Activated CD4-positive, alpha-beta T cell treated with anti-CD3 and anti-CD28 coated beads, Interleukin-2, Interleukin-4, amounts not matched to agents 100 ng/mL and 50 ng/mL, durations not matched to agents 16 hours and 8 hours (primary cell): ENCODE measurements around the gene SH3TC1.
A peak's percentile ranks its signal among the peaks of the same experiment; 100 is the strongest.

ENCODE experiments used
- DNase-seq: peaks from one replicate; pipeline ENCODE4 v3.0.0-alpha.2; 2020; ENCODE audit warnings: low spot score

SH3TC1 gene

DNA sequence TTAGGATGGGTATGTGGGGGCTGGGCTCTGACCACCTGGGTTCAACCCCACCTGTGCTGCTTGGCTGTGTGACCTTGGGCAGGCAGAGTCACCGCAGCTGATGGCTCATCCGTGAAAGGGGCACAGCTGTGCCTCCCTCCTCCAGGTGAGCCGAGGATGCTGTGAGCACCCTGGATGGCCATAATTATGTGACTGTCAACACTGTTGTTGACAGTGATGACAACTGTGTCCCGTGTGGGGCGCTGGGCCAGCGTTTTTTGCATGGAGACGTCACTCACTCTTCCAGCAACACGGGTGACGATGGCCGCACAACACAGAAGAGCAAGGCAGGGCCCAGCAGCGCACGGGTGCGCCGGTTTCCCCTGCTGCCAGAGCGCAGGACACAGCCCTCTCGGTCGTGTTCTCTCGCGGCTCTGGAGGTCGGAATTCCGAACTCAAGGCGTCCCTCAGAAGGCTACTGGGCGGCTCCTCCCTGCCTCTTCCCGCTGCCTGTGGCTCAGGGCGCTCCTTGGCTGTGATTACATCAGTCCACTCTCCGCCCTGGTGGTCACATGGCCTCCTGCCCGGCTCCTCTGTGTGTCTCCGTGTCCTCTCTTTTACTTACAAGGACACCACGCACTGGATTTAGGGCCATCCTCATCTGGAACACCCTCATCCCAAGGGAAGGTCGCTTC, 1.3 kb downstream of the SH3TC1 start:
- DNase-seq: no peak

DNA sequence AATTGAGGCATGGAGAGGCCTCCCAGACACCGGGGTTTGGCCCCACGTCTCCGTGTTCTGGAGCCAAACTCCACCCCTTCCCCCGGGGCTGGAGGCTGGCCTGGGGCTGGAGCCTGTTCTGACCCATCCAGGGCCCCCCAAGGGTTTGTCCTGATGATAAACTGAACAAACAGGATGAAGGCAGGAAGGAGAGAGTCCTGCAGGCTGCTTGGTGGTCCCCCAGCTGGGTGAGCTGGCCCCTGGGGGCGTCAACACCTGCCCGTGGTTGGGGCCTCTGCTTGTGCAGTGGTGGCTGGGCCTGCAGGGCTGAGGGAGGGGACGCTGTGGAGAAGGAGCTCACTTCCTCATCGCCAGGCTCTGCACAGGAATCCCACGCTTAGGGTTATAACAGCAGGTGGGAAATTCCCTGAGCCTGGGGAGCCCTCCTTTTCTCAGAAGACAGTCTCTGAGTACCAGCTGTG, 2.3 kb downstream of the SH3TC1 start:
- peak; percentile 27 for DNase-seq

DNA sequence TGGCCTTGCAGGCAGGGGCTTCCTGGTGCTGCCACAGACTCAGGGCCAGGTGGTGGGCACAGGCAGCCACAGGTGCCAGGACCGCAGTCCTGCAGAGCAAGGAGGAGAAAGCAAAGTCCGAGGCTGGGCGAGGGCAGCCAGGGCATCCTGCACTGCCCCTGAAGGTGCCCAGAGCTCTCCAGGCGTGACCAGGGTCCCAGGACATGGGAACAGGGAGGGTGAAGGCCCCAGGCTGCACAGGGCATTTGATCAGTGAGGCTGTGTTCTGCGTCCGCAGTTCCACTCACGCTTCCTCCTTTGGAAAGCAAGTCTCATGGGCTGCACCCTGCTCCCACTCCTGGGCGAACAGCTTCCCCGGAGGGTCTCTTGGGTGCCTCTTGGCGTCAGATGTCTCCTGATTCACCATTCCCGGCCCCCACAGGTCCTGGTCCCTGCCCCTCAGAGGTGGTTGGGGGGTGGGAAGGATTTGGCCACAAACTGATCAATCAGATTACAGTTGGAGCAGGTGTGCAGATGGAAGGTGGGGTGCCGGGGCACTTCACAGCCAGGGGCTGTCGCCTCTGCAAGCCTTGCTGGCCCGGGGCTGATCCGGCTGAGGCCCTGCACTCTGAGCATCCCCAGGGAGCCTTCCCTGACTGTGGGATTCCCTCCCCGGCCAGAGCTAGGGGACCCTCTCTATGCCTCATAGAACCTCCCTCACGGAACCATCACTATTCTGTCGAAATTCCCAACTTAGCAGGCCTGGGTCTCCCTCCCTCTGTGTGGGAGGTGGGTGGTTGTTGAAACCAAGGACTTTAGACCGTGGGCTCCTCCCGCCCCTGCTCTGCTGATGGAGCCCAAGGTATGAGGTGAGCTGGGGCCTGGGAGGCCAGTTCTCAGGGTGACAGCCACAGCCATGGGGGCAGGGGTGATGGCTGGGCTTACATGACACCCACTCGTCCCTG, 3.3 kb downstream of the SH3TC1 start:
- DNase-seq: no peak

DNA sequence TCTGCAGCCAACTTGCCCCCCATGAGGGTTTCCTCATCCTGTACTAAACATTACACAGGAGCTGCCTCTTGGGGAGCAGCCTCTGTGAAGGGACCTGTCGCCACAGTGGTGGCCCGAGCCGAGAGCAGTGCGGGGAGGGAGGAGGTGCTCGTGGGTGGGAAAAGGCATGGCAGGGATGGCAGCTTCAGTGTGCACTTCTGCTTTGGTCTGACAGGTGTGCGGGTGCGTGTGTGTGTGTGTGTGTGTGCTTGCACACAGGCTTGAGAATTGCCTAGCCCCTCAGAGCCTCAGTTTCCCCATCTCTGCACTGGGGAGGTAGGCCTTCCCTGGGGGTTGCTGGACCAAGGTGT, 3.9 kb downstream of the SH3TC1 start:
- no peak for DNase-seq

DNA sequence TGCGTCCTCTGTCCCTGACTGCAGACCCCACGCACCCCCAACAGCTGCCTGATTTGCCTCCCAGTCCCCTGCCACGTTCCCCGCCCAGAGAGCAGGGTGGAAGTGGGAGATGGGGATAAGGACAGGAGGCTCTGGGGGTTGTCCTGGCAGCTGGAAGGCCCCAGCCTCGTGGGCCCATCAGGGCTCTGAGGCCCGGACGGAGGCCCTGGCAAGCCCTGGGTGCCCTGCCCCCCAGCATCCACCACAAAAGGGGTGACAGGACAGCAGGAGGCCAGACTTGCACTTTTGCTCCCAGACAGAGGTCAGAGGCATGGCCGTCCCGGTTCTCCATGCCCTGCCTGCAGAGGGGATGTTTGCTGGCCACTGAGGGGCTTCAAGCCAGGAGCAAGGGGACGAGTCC, 4.7 kb downstream of the SH3TC1 start:
- DNase-seq: no peak

DNA sequence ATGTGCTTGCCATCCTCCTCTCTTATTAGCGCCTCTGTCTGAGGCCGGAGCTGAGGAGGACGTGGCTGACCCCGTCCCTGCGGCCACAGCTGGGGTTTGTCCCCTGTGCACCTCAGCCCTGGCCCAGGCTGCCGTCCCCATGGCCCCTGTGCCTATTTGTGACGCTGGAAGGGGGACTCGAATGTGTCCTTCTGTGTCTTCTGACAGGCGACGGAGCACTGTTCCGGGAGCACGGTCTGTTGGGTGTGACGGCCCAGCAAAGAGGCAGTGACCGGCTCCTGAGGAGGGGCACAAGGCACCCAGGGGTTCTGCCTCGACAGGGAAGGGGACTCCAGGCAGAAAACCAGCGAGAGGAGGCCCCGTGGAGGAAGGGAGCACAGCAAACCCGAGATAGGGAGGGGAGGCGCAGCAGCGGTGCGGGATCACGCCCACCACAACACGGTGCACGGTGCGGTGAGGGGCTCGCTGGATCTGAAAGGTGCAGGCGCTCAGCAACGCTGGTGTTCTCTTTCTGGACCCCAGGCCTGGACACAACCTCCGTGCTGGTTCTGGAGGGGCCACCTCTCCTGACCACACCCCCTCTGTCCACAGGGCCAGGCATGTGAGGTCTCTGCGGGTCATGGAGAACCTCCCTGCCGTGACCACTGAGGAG, 5.6 kb downstream of the SH3TC1 start:
- DNase-seq: no peak

DNA sequence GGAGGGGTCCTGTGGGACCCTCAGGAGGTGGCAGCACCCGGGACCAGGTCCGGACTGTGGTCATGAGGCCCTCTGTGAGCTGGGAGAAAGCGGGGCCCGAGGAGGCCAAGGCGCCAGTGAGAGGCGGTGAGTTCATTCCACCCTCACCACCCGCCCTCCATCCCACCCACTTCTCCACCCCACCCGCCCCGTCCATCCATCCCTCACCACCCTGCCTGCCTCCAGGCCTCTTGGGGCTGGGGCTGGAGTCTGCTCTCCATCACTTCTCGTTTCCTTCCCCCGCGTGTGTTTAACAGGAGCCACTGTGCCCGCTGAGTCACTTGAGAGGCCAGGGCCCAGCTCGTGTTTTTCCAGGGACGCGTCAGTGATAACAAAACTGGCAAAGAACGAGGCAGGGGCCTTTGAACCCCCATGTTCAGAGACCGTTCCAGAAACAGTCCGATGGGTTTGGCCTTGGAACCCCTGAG, 6.2 kb downstream of the SH3TC1 start:
- no peak for DNase-seq

DNA sequence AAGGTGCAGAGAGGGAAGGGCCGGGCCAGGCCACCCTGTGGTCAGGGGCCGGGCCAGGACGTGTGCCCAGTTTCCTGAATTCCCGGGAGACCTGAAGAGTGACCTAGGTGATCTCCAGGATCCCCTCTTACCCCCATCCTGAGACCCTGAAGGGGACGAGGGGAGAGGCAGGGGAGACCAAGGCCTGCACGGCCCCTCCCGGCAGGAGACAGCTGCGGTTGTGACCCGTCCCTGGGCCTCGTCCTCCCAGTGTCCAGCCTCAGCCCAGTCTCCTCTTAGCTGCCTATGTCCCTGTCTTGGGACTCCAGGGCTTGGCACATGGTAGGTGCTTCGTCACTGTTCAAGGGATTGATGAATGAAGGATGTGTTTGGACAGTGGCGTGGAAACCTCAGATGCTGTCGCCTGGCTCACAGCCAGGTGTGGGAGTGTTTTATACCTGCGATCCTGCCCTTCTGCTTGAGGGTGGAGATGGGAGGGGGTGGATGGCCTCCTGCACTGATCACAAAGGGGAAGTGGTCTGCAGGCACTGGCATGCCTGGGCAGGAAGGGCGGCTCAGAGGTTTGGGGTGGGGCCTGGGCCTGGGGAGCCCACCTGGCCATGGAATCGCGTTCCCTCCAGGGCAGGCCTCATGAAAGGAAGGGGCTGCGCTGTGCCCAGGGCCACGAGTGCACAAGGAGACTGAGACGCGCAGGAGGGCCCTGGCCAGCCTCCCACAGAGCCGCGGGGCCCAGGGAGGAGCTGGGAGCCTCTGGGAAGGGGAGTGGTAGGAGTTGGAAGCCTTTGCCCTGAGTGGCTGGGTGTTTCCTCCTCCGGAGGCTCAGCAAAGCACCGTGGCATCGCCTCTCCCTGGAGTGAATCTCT, 6.9 kb downstream of the SH3TC1 start:
- DNase-seq: no peak

DNA sequence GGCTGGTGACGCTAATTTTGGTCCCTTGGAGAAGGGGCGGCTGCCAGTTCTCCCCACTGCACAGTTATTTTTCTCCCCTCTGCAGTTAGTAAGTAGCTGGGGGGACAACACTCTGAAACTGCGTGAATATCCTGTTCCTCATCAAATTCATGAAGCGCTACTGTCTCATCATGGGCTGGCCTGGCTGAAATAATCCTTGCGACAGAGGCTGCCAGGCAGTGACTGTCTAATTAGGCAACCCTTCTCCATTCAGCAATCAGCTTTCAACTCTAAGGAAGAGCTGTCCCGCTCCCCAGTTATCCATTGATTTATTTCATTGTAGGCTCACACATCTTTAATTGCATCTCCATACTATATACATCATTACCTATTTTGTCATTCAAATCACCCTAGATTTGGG, 8.2 kb downstream of the SH3TC1 start:
- DNase-seq: no peak

DNA sequence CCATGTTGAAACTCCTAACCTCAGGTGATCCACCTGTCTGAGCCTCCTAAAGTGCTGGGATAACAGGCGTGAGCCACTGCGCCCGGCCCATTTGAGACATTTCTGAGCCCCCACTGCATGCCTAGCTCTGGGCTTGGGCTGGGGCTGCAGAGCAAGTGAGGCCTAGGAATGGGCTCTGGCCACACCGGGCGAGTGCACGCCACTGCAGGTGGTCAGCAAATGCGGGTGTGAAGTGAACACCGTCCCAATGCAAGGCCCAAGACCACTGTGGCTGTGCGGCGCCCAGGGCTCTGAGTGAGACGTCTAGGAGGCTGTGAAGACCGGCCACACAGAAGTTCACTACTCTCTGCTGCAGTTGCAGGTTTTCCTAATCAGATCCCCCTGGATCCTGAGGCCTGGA, 9.5 kb downstream of the SH3TC1 start:
- DNase-seq: no peak

DNA sequence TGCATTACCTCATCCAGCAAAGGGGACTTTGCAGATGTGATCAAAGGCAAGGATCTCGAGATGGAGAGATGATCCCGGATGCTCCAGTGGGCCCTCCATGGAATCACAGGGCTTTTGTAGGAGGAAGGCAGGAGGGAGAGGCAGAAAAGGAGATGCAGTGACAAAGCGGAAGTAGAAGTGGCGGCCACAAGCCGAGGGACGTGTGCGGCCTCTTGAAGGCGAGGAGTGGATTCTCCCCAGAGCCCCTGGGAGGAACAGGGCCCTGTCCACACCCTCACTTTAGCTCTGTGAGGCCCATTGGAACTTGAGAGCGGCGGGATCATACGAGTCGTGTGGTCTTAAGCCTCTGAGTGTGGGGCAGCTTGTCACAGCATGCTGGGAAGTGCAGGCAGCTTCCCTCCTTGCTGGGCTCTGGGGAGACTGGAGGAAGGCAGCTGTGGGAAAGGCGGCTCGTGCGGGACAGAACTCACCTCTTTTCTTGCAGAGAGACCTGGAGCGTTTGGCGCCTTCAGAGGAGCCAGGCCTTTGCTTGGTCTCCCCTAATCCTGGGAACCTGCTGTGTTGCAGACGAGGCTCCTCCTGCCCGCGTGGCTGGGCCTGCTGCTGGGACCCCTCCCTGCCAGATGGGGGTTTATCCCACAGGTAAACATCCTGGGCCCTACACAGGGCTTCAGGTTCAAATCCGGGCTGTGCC, 10.2 kb downstream of the SH3TC1 start:
- no peak for DNase-seq

DNA sequence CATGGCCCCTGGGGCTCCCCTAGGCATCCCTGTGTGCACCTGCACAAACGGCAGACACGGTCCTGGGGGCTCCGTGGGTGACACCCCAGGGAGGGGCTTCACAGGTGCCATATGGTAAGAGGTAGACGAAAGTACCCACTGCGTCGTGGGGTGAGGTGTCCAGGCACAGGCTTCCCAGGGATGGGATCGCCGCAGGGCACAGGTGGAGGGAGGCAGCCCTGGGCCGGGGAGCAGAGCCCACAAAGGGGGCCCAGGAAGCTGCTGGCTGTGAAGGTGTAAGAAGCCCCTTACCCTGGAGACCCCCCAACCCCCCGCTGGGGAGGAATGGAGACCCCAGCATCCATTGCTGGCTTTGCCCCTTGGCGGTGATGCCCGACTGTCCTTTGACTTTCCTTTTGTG, 10.9 kb downstream of the SH3TC1 start:
- no peak for DNase-seq

DNA sequence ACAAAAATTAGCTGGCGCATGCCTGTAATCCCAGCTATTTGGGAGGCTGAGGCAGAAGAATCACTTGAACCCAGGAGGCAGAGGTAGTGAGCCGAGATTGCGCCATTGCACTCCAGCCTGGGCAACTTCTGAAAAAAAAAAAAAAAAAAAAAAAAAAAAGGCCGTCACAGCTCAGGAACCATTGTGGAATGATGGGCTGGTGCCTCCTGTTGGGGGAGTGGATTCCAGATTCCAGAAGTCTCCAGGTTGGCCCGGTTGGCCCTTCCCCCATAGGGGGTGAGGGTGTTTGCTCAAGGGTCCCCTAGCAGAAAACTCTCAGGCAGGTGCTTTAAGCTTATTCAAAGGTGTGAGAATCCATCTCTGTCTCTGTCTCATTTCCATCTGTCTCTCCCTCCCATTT, 11.5 kb downstream of the SH3TC1 start:
- no peak for DNase-seq

DNA sequence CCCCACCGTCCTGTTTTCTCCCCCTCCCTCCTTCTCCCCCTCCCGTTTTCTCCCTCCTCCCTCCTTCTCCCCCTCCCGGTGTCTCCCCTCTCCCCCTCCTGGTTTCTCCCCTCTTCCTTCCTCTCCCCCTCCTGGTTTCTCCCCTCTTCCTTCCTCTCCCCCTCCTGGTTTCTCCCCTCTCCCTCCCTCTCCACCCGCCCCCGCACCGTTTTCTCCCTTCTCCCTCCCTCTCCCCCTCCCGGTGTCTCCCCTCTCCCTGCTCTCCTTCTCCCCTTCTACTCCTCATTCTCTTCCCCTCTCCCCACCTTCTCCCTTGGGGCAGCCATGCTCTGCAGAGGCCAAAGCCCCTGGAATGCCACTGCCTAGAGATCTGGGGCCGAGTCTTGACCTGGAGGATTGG, 12.2 kb downstream of the SH3TC1 start:
- DNase-seq: no peak

DNA sequence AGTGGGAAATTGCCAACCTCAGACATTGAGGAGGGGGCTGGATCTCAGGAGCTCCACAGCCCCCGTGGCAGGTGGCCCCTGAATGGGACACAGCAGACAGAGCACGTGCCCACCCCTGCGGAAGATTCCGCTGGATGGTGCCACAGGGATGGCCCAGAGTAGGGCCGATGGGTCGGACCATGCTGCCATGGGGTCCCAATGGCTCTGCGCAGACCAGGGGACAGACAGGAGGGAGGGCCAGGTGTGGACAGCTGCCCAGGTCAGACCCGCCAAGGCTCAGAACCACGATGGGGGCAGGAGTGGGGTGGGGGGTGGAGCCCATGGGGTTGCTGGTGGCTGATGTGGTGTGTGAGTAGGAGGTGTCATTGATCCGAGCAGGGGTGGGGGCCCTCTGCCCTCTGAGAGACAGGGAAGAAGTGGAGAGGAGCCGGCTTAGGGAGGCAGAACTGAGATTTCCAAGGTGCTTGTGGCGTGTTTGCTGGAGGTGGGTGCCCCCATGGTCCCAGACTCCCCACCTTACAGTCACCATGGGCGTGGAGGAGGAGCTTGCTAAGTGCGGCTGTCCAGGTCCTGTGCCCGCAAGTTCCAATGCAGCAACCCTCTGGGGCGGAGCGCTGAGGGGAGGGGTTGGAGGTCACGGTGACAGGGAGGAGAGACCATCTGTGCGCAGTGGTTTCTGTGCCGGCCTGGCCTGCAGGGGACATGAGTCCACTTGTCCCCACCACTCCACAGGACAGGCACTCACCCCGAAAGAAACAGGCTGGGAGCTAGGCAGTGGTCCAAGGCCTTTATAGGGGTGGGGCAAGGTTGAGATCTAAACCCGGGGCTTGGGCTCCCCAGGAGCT, 12.9 kb downstream of the SH3TC1 start:
- DNase-seq: no peak

DNA sequence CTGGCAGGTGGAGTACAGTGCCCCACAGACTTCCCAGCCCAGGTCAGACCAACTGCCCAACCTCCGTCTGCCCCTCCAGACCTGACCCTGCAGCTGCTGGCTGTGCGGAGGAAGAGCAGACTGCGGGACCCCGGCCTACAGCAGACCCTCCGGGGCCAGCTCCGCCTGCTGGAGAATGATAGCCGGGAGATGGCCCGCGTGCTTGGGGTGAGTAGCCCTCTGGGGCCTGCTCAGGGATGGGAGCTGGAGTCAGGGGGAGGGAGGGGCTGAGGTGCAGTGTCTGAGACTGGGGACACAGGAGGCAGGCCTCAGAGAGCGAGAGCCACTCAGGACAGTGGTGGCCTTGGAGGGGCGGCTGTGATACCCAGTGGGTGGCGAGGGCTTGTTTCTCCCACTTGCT, 13.5 kb downstream of the SH3TC1 start:
- no peak for DNase-seq

DNA sequence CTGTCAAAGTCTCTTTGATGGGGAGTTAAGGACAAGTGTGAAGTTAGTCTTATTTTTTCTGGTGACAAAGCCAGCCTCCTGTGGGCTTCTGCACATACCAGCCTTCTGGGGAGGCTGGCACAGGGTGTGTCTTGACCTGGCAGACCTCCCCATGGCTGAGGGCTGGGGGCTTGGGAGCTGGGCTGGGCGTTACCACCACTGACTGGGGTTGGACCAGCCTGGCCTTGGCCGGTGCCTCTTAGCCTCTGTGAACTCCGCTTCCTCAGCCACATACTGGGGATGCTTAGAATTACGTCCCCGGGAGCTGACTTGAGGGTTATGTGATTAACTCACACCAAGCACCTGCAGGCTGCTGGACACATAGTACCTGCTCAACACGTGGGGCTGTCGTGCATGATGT, 14.0 kb downstream of the SH3TC1 start:
- DNase-seq: no peak

DNA sequence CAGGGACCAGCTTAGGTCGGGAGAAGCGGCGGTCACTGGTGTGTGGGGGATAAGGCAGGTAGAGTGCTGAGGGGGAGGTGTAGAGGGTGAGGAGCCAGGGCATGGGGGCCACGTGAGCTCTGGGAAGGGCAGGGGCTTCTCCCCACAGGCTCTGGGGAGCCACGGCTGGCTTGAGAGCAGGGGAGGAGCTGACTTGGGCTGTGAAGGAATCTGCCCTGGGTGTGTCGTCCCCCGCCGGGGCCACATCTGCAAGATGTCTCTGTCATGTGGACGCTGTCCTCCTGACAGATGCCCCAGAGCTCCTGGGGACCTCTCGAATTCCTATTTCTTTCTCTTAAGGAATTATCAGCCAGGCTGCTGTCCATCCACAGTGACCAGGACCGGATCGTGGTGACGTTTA, 15.0 kb downstream of the SH3TC1 start:
- DNase-seq: no peak

DNA sequence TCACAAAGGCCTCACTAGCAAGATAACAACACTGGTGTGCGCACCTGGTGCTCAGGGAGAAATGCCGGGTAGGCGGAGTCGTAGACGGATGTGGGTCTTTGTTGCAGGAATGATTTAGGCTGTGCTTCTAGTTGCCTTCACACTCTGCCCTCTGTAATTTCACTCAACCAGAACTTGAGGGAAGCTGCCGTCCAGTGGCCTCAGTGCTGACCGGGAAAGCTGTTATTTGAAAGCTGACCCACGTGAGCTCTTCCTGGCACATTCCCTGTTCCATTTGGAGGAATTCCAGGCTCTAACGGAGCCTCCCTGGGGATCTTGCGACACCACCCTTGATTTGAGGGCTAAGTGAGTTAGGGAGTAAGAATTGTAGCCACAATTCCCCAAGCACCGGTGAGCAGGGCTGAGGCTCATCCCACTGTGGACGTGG, 15.9 kb downstream of the SH3TC1 start:
- DNase-seq: no peak
